ENCODE data around the gene EFCAB6. TPM values are rescaled to one million over a fixed set of nuclear protein-coding genes. Genes with fewer than 3 reads are reported as not detected.
A peak's percentile ranks its signal among the peaks of the same experiment; 100 is the strongest.

The EFCAB6 gene
- total and polyA plus RNA-seq, 2 of the 4 experiments (the other 2 are of a cell fraction) = 0.44 to 1.1 TPM

GRCh38 chr22:43637275-43638260, 174.5 kb downstream of the EFCAB6 start:
- in situ Hi-C loops (cut with MboI; ENCODE audit: low sequenced_read_pairs) = no loop called here
- no peak for DNase-seq
- no peaks in the 10 kb centered on the region for H3K79me1 ChIP-seq (ENCODE audit: low read depth in 1 of 2, low read length in 2 of 2)
- no peak overlapping the region for H4K5ac ChIP-seq (ENCODE audit: low read depth, low read length)
- H2AK5ac ChIP-seq (ENCODE audit: low read depth, low read length) = no peak overlapping the region
- no peak overlapping the region for H3K23ac ChIP-seq (ENCODE audit: low read depth, low read length)
- WGBS, 2 experiments (ENCODE audit: extremely low coverage in 2 of 2, insufficient read length in 1 of 2) = 40% methylated on average over 1 of the region's 28 CpGs; no CpG with 5 or more reads in 1 of the 2 experiments
- no peak overlapping the region for H3K4me2 ChIP-seq (ENCODE audit: low read depth, low read length)
- H3K4me3 ChIP-seq (ENCODE audit: insufficient read depth, low read depth, low read length) = no peak overlapping the region
- no TSS peak for BruUV-seq (replicated peaks)
- no peak for ATAC-seq (ENCODE audit: low read depth)
- ChIA-PET CTCF (no interaction called here), POLR2A (ENCODE audit: unreplicated experiment) (no interaction called here)
- no peak overlapping the region for H3K56ac ChIP-seq (ENCODE audit: extremely low read depth, insufficient read depth, low read length)
- H4K20me1 ChIP-seq (ENCODE audit: insufficient read depth, low read length) = no peaks in the 10 kb centered on the region
- no peaks in the 10 kb centered on the region for H3K36me3 ChIP-seq (ENCODE audit: control insufficient read depth, insufficient read depth, low read length)
- H3K18ac ChIP-seq (ENCODE audit: low read depth, low read length) = no peak overlapping the region
- intact Hi-C loops (cut with micrococcal nuclease) = no loop called here
- dilution Hi-C loops (cut with HindIII; ENCODE audit: low sequenced_read_pairs, unreplicated experiment) = no loop called here
- H2BK120ac ChIP-seq (ENCODE audit: low read depth, low read length) = no peak overlapping the region
- H2BK15ac ChIP-seq (ENCODE audit: low read depth, low read length) = no peak overlapping the region
- H3K27ac ChIP-seq (ENCODE audit: insufficient read depth, low read length) = no peak overlapping the region
- no peaks in the 10 kb centered on the region for H3K27me3 ChIP-seq (ENCODE audit: control insufficient read depth, insufficient read depth, low read length)
- no peak overlapping the region for H3K4ac ChIP-seq (ENCODE audit: low read depth, low read length)
- H2AK9ac ChIP-seq (replicated peaks; ENCODE audit: low read depth, low read length, poor library complexity) = peak overlapping the region; percentile 11
- H3K4me1 ChIP-seq (ENCODE audit: control insufficient read depth, insufficient read depth, low read length) = no peaks in the 10 kb centered on the region
- no peak overlapping the region for H3K14ac ChIP-seq (replicated peaks; ENCODE audit: low read depth, low read length)
- no peak overlapping the region for H4K91ac ChIP-seq (ENCODE audit: insufficient read depth, low read depth, low read length)
- TF ChIP-seq POLR2A (IDR thresholded peaks at IDR 0.05; ENCODE audit: low read depth, low read length) (no peak), USF2 (IDR thresholded peaks at IDR 0.05; ENCODE audit: low read depth, low read length) (no peak), CTCF (conservative IDR thresholded peaks at IDR 0.05; ENCODE audit: low read depth, low read length) (no peak), MAZ (IDR thresholded peaks at IDR 0.05; ENCODE audit: borderline replicate concordance, low read depth, low read length) (no peak), MAFK (IDR thresholded peaks at IDR 0.05; ENCODE audit: low read depth, low read length) (no peak), RCOR1 (IDR thresholded peaks at IDR 0.05; ENCODE audit: insufficient replicate concordance, low read length) (no peak), RFX5 (IDR thresholded peaks at IDR 0.05; ENCODE audit: low read depth, low read length) (no peak), SMC3 (IDR thresholded peaks at IDR 0.05; ENCODE audit: low read depth, low read length) (no peak), MXI1 (IDR thresholded peaks at IDR 0.05; ENCODE audit: borderline replicate concordance, low read depth, low read length) (no peak), CHD1 (IDR thresholded peaks at IDR 0.05; ENCODE audit: low read depth, low read length) (no peak), NFE2L2 (IDR thresholded peaks at IDR 0.05; ENCODE audit: low read depth, low read length) (no peak)
- TF ChIP-seq, protein P1, sequence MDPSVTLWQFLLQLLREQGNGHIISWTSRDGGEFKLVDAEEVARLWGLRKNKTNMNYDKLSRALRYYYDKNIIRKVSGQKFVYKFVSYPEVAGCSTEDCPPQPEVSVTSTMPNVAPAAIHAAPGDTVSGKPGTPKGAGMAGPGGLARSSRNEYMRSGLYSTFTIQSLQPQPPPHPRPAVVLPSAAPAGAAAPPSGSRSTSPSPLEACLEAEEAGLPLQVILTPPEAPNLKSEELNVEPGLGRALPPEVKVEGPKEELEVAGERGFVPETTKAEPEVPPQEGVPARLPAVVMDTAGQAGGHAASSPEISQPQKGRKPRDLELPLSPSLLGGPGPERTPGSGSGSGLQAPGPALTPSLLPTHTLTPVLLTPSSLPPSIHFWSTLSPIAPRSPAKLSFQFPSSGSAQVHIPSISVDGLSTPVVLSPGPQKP (IDR thresholded peaks at IDR 0.05; ENCODE audit: borderline replicate concordance, low read depth, low read length) = no peak
- H3K9me1 ChIP-seq (ENCODE audit: insufficient read depth, low read length) = no peaks in the 10 kb centered on the region
- H4K8ac ChIP-seq (ENCODE audit: low read depth in 2 of 2, low read length in 2 of 2) = no peak overlapping the region
- H3K9me3 ChIP-seq (ENCODE audit: control insufficient read depth, insufficient read depth, low read length) = peaks cover 2% of the 10 kb centered on the region; the same call in 1 of the 2 replicates
- no peak overlapping the region for H2BK20ac ChIP-seq (ENCODE audit: low read depth, low read length)
- H3K9ac ChIP-seq (ENCODE audit: low read depth, low read length) = no peak overlapping the region
- no peak overlapping the region for H2AFZ ChIP-seq (replicated peaks; ENCODE audit: low read length, poor library complexity)
- no peak overlapping the region for H2BK5ac ChIP-seq (ENCODE audit: low read depth, low read length, poor library complexity, severe bottlenecking)
